SH-SY5Y (cell line): Measurements from ENCODE around the gene PITPNM2.

Experiments used
- GATA2 ChIP-seq: IDR thresholded peaks from 2 replicates; pipeline ENCODE4 v1.6.1; 2011; ENCODE audit warnings: mild to moderate bottlenecking, low read depth, low read length
- GATA3 ChIP-seq: IDR thresholded peaks from 2 replicates; pipeline ENCODE4 v1.6.1; 2011; ENCODE audit warnings: low read depth, mild to moderate bottlenecking, low read length, moderate library complexity

DNA sequence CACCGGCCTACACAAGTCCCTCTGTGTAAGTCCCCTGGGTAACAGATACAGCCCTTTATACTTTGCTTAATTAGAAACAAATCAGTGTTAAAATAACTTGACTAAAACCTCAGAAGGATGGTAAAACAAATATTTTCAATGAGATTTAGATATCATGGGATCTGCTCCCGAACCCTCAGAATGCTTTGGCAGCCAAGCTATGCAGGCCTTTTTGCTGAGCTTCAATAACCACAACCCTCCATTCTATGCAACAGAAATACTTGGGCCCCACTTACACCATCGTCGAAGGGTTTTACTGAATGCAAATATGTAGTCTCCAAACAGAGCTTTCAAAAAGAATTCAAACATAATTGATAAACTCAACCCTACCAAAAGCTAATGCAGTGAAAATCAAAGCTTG is 29.3 kb upstream of the PITPNM2 start:
- TF ChIP-seq GATA2 = no peak
- TF ChIP-seq GATA3 = no peak
